Esophagus squamous epithelium (tissue), 5 donors: ENCODE data around the gene FRMD3. TPM values are rescaled to one million over a fixed set of nuclear protein-coding genes. Genes with fewer than 3 reads are reported as not detected.

Experiments used
- DNase-seq: peaks from one replicate; lab custom pipeline; 2025; lab: John Stamatoyannopoulos, UW
- H3K27ac ChIP-seq, 4 donors: fragments of 200-600 bp; sonication (generic); one replicate each; pipeline ENCODE4 v1.5.1; 2016 to 2019; ENCODE audit warnings: mild to moderate bottlenecking in 1 of 4
- H3K27me3 ChIP-seq, 4 donors: fragments of 200-600 bp; sonication (generic); 1 replicate in 3 of 4; 2 replicates in 1 of 4; pipeline versions ENCODE4 v1.5.1 to v1.6.0; 2017 to 2021; ENCODE audit warnings: antibody characterized with exemption in 1 of 4
- H3K36me3 ChIP-seq, 3 donors: fragments of 200-600 bp; sonication (generic); one replicate each; pipeline ENCODE4 v1.5.1; 2016 to 2019
- H3K4me1 ChIP-seq, 3 donors: fragments of 200-600 bp; sonication (generic); one replicate each; pipeline ENCODE4 v1.5.1; 2017 to 2019
- H3K4me3 ChIP-seq, 4 donors: fragments of 200-600 bp; sonication (generic); 1 replicate in 3 of 4; 2 replicates in 1 of 4; pipeline ENCODE4 v1.5.1; 2016 to 2019; ENCODE audit warnings: mild to moderate bottlenecking in 2 of 4, moderate library complexity in 1 of 4
- H3K9me3 ChIP-seq, 3 donors: fragments of 200-600 bp; sonication (generic); one replicate each; pipeline ENCODE4 v1.5.1; 2016 to 2019
- POLR2A ChIP-seq, 4 donors: fragments of 450-650 bp; IDR thresholded peaks; one replicate each; pipeline ENCODE4 v1.6.1; 2017; ENCODE audit warnings: antibody characterized with exemption in 4 of 4, mild to moderate bottlenecking in 4 of 4, moderate library complexity in 3 of 4
- WGBS, 2 donors: methylation state at CpG; one replicate each; pipeline ENCODE4 v1.1.5; 2018; 5-methylcytosine and 5-hydroxymethylcytosine counted together
- intact Hi-C: fragments of 100-400 bp; cut with DNase I; formaldehyde crosslinking; loops from one replicate; pipeline ENCODE4 v1.15.0; 2022
- total RNA-seq, 4 donors: library from RNA; depleted of rRNA; stranded (reverse); fragments of >200 nt; gene quantifications; one replicate each; pipeline ENCODE4 v1.1.0, GENCODE V29; 2016
- TF ChIP-seq, protein P1 (sequence below), 6 experiments: fragments of 450-650 bp in 4 of 6; fragments of 200-600 bp in 2 of 6; sonication (generic) in 2 of 6; IDR thresholded peaks; one replicate each; pipeline ENCODE4 v1.5.1; 2016 to 2019; ENCODE audit warnings: antibody characterized with exemption in 6 of 6, mild to moderate bottlenecking in 4 of 6, moderate library complexity in 4 of 6
- donor health status: DM: yes; HTN: yes; CAD: no.

Gene FRMD3
- total RNA-seq, 4 donors from 2014 or later = 0.27 to 6.9 (median 2.1) TPM

GRCh38 chr9:83472221-83472665 is 66.0 kb downstream of the FRMD3 start:
- WGBS, 2 donors = 49 to 58% methylated on average over 4 of the region's 4 CpGs
- DNase-seq = no peak
- H3K4me1 ChIP-seq = peaks cover 0 to 4% (median 0%) of the 10 kb centered on the region in 3 donors
- no peak overlapping the region for H3K4me3 ChIP-seq
- no peaks in the 10 kb centered on the region for H3K27me3 ChIP-seq
- TF ChIP-seq, protein P1, sequence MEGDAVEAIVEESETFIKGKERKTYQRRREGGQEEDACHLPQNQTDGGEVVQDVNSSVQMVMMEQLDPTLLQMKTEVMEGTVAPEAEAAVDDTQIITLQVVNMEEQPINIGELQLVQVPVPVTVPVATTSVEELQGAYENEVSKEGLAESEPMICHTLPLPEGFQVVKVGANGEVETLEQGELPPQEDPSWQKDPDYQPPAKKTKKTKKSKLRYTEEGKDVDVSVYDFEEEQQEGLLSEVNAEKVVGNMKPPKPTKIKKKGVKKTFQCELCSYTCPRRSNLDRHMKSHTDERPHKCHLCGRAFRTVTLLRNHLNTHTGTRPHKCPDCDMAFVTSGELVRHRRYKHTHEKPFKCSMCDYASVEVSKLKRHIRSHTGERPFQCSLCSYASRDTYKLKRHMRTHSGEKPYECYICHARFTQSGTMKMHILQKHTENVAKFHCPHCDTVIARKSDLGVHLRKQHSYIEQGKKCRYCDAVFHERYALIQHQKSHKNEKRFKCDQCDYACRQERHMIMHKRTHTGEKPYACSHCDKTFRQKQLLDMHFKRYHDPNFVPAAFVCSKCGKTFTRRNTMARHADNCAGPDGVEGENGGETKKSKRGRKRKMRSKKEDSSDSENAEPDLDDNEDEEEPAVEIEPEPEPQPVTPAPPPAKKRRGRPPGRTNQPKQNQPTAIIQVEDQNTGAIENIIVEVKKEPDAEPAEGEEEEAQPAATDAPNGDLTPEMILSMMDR (IDR thresholded peaks at IDR 0.05) = no peak
- no peak for TF ChIP-seq POLR2A (IDR thresholded peaks at IDR 0.05)
- intact Hi-C loops = no loop called here
- H3K27ac ChIP-seq = peak overlapping the region in 1 of 4 donors; percentile 60
- no peaks in the 10 kb centered on the region for H3K9me3 ChIP-seq
- no peaks in the 10 kb centered on the region for H3K36me3 ChIP-seq

GRCh38 chr9:83471241-83471640 is 67.0 kb downstream of the FRMD3 start:
- WGBS, 2 donors = 73 to 83% methylated on average over 4 of the region's 4 CpGs
- H3K36me3 ChIP-seq = no peaks in the 10 kb centered on the region
- H3K27me3 ChIP-seq = no peaks in the 10 kb centered on the region
- TF ChIP-seq, protein P1 (IDR thresholded peaks at IDR 0.05) = no peak
- no peak for TF ChIP-seq POLR2A (IDR thresholded peaks at IDR 0.05)
- H3K27ac ChIP-seq = no peak overlapping the region
- intact Hi-C loops = no loop called here
- DNase-seq = no peak
- no peaks in the 10 kb centered on the region for H3K9me3 ChIP-seq
- peaks cover 0 to 4% (median 0%) of the 10 kb centered on the region in 3 donors for H3K4me1 ChIP-seq
- H3K4me3 ChIP-seq = no peak overlapping the region

GRCh38 chr9:83469722-83470121 is 68.5 kb downstream of the FRMD3 start:
- no peaks in the 10 kb centered on the region for H3K9me3 ChIP-seq
- intact Hi-C loops = no loop called here
- 72 to 74% methylated on average over 7 of the region's 7 CpGs for WGBS, 2 donors
- no peak overlapping the region for H3K4me3 ChIP-seq
- peaks cover 0 to 4% (median 0%) of the 10 kb centered on the region in 3 donors for H3K4me1 ChIP-seq
- no peak for TF ChIP-seq POLR2A (IDR thresholded peaks at IDR 0.05)
- TF ChIP-seq, protein P1 (IDR thresholded peaks at IDR 0.05) = no peak
- DNase-seq = no peak
- H3K27me3 ChIP-seq = no peaks in the 10 kb centered on the region
- no peak overlapping the region for H3K27ac ChIP-seq
- H3K36me3 ChIP-seq = no peaks in the 10 kb centered on the region

DNA sequence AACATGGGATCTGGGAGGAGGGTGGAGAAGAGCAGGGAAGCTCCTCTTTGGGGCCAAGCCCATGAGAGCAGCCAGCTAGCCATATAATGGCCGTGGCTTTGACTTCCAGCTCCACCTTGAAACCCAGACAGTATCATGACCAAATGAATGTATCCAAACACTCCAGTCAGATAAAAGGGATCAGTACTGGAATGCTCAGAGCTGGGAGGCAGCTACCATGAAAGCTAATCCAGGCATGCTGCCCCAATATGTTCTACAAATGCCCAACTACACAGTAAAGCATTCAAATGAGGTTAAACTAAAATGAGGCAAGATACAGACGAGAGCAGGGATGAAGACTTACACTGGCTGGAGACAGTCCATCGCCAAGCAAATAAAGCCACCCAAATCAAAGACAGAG is 69.4 kb downstream of the FRMD3 start:
- Histone ChIP-seq H3K27ac (no peak overlapping the region), H3K27me3 (no peaks in the 10 kb centered on the region), H3K9me3 (no peaks in the 10 kb centered on the region), H3K4me3 (no peak overlapping the region), H3K4me1 (peaks cover 0 to 4% (median 0%) of the 10 kb centered on the region in 3 donors), H3K36me3 (no peaks in the 10 kb centered on the region)
- 73 to 78% methylated on average over 2 to 3 of the region's 3 CpGs for WGBS, 2 donors
- DNase-seq = no peak
- TF ChIP-seq POLR2A (IDR thresholded peaks at IDR 0.05) = no peak
- intact Hi-C loops = no loop called here

DNA sequence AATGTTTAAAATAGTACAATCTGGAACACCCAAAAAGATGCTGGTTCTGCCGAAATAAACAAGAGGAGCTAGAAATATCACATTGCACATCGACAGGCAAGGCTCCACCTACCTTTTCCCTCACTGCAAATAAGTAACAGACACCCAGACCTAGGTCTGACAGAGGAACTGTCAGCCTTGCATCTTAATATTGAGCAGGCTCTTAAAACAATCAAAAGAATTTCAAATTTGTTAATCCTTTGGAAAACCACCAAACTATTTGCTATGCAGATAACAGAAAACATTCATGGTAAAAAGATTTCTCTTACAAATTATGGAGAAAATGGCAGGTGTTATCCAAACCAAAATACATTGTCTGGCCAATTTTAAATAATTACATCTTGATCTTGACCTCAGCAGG is 71.3 kb downstream of the FRMD3 start:
- peaks cover 0 to 2% (median 0%) of the 10 kb centered on the region in 3 donors for H3K4me1 ChIP-seq
- TF ChIP-seq, protein P1 (IDR thresholded peaks at IDR 0.05) = no peak
- TF ChIP-seq POLR2A (IDR thresholded peaks at IDR 0.05) = no peak
- no peaks in the 10 kb centered on the region for H3K9me3 ChIP-seq
- intact Hi-C loops = no loop called here
- WGBS, 2 donors = 48 to 75% methylated on average over 2 of the region's 2 CpGs
- H3K27me3 ChIP-seq = no peaks in the 10 kb centered on the region
- H3K4me3 ChIP-seq = no peak overlapping the region
- no peak for DNase-seq
- no peaks in the 10 kb centered on the region for H3K36me3 ChIP-seq
- no peak overlapping the region for H3K27ac ChIP-seq

- Histone ChIP-seq H3K9me3 (no peaks in the 10 kb centered on the region), H3K36me3 (no peaks in the 10 kb centered on the region), H3K27me3 (no peaks in the 10 kb centered on the region), H3K27ac (no peak overlapping the region), H3K4me3 (no peak overlapping the region), H3K4me1 (no peaks in the 10 kb centered on the region)
- TF ChIP-seq, protein P1 (IDR thresholded peaks at IDR 0.05) = no peak
- no peak for TF ChIP-seq POLR2A (IDR thresholded peaks at IDR 0.05)
- DNase-seq = no peak
- intact Hi-C loops = no loop called here
- WGBS, 2 donors = 86 to 95% methylated on average over 6 of the region's 6 CpGs
Observed at GRCh38 chr9:83466351-83466750, 71.8 kb downstream of the FRMD3 start.
